Measurements from ENCODE around the gene SEC61A1. TPM values are rescaled to one million over a fixed set of nuclear protein-coding genes. Genes with fewer than 3 reads are reported as not detected.

The SEC61A1 gene
- polyA plus RNA-seq, 2 donors, result 52.6 to 80.1 TPM

- WGBS, 2 donors, result 77 to 93% methylated on average over 6 of the region's 6 CpGs
- Histone ChIP-seq H3K4me1 (ENCODE audit: control insufficient read depth in 2 of 2, insufficient read depth in 2 of 2, low read length in 1 of 2) (peaks cover 0 to 6% of the 10 kb centered on the region in 2 donors), H3K27me3 (ENCODE audit: control insufficient read depth in 1 of 2, insufficient read depth in 2 of 2, low read length in 2 of 2) (no peaks in the 10 kb centered on the region), H3K27ac (ENCODE audit: low read depth in 2 of 2, low read length in 1 of 2) (no peak overlapping the region), H3K4me3 (ENCODE audit: low read depth in 1 of 2, low read length in 2 of 2) (no peak overlapping the region), H3K36me3 (ENCODE audit: control insufficient read depth in 2 of 2, insufficient read depth in 2 of 2, low read length in 1 of 2) (peaks cover 30 to 37% of the 10 kb centered on the region in 2 donors), H3K9me3 (ENCODE audit: control insufficient read depth in 2 of 2, insufficient read depth in 1 of 2, low read depth in 1 of 2, low read length in 1 of 2) (no peaks in the 10 kb centered on the region)
These were observed 46.0 kb downstream of the SEC61A1 start for GRCh38 chr3:128098234-128098633.

- H3K27me3 ChIP-seq (ENCODE audit: control insufficient read depth in 1 of 2, insufficient read depth in 2 of 2, low read length in 2 of 2), result no peaks in the 10 kb centered on the region
- H3K27ac ChIP-seq (ENCODE audit: low read depth in 2 of 2, low read length in 1 of 2), result no peak overlapping the region
- H3K9me3 ChIP-seq (ENCODE audit: control insufficient read depth in 2 of 2, insufficient read depth in 1 of 2, low read depth in 1 of 2, low read length in 1 of 2), result no peaks in the 10 kb centered on the region
- H3K4me3 ChIP-seq (ENCODE audit: low read depth in 1 of 2, low read length in 2 of 2), result no peak overlapping the region
- H3K4me1 ChIP-seq (ENCODE audit: control insufficient read depth in 2 of 2, insufficient read depth in 2 of 2, low read length in 1 of 2), result peaks cover 0 to 4% of the 10 kb centered on the region in 2 donors
- peaks cover 28 to 30% of the 10 kb centered on the region in 2 donors for H3K36me3 ChIP-seq (ENCODE audit: control insufficient read depth in 2 of 2, insufficient read depth in 2 of 2, low read length in 1 of 2)
- WGBS, 2 donors, result 53 to 60% methylated on average over 3 of the region's 3 CpGs
These were observed 47.9 kb downstream of the SEC61A1 start for GRCh38 chr3:128100161-128100560.

GRCh38 chr3:128100638-128101037, 48.4 kb downstream of the SEC61A1 start:
- no peak overlapping the region for H3K27ac ChIP-seq (ENCODE audit: low read depth in 2 of 2, low read length in 1 of 2)
- no peaks in the 10 kb centered on the region for H3K9me3 ChIP-seq (ENCODE audit: control insufficient read depth in 2 of 2, insufficient read depth in 1 of 2, low read depth in 1 of 2, low read length in 1 of 2)
- H3K36me3 ChIP-seq (ENCODE audit: control insufficient read depth in 2 of 2, insufficient read depth in 2 of 2, low read length in 1 of 2), result peaks cover 28 to 30% of the 10 kb centered on the region in 2 donors
- H3K4me1 ChIP-seq (ENCODE audit: control insufficient read depth in 2 of 2, insufficient read depth in 2 of 2, low read length in 1 of 2), result no peaks in the 10 kb centered on the region
- H3K4me3 ChIP-seq (ENCODE audit: low read depth in 1 of 2, low read length in 2 of 2), result no peak overlapping the region
- H3K27me3 ChIP-seq (ENCODE audit: control insufficient read depth in 1 of 2, insufficient read depth in 2 of 2, low read length in 2 of 2), result no peaks in the 10 kb centered on the region
- WGBS, 2 donors, result 78 to 82% methylated on average over 2 of the region's 2 CpGs

GRCh38 chr3:128103136-128103676, 51.0 kb downstream of the SEC61A1 start:
- no peaks in the 10 kb centered on the region for H3K27me3 ChIP-seq (ENCODE audit: control insufficient read depth in 1 of 2, insufficient read depth in 2 of 2, low read length in 2 of 2)
- no peaks in the 10 kb centered on the region for H3K9me3 ChIP-seq (ENCODE audit: control insufficient read depth in 2 of 2, insufficient read depth in 1 of 2, low read depth in 1 of 2, low read length in 1 of 2)
- no peak overlapping the region for H3K27ac ChIP-seq (ENCODE audit: low read depth in 2 of 2, low read length in 1 of 2)
- peaks cover 15 to 18% of the 10 kb centered on the region in 2 donors for H3K36me3 ChIP-seq (ENCODE audit: control insufficient read depth in 2 of 2, insufficient read depth in 2 of 2, low read length in 1 of 2)
- no peak overlapping the region for H3K4me3 ChIP-seq (ENCODE audit: low read depth in 1 of 2, low read length in 2 of 2)
- 95% methylated on average over 5 of the region's 5 CpGs for WGBS, 2 donors
- no peaks in the 10 kb centered on the region for H3K4me1 ChIP-seq (ENCODE audit: control insufficient read depth in 2 of 2, insufficient read depth in 2 of 2, low read length in 1 of 2)

GRCh38 chr3:128107834-128108233, 55.6 kb downstream of the SEC61A1 start:
- Histone ChIP-seq H3K27ac (ENCODE audit: low read depth in 2 of 2, low read length in 1 of 2) (no peak overlapping the region), H3K36me3 (ENCODE audit: control insufficient read depth in 2 of 2, insufficient read depth in 2 of 2, low read length in 1 of 2) (peaks cover 0 to 4% of the 10 kb centered on the region in 2 donors), H3K27me3 (ENCODE audit: control insufficient read depth in 1 of 2, insufficient read depth in 2 of 2, low read length in 2 of 2) (no peaks in the 10 kb centered on the region), H3K4me1 (ENCODE audit: control insufficient read depth in 2 of 2, insufficient read depth in 2 of 2, low read length in 1 of 2) (no peaks in the 10 kb centered on the region), H3K4me3 (ENCODE audit: low read depth in 1 of 2, low read length in 2 of 2) (no peak overlapping the region), H3K9me3 (ENCODE audit: control insufficient read depth in 2 of 2, insufficient read depth in 1 of 2, low read depth in 1 of 2, low read length in 1 of 2) (no peaks in the 10 kb centered on the region)
- WGBS, 2 donors, result 83% methylated on average over 8 of the region's 8 CpGs

- H3K4me3 ChIP-seq (ENCODE audit: low read depth in 1 of 2, low read length in 2 of 2), result no peak overlapping the region
- H3K9me3 ChIP-seq (ENCODE audit: control insufficient read depth in 2 of 2, insufficient read depth in 1 of 2, low read depth in 1 of 2, low read length in 1 of 2), result no peaks in the 10 kb centered on the region
- H3K4me1 ChIP-seq (ENCODE audit: control insufficient read depth in 2 of 2, insufficient read depth in 2 of 2, low read length in 1 of 2), result no peaks in the 10 kb centered on the region
- 93 to 95% methylated on average over 5 of the region's 5 CpGs for WGBS, 2 donors
- peaks cover 0 to 8% of the 10 kb centered on the region in 2 donors for H3K36me3 ChIP-seq (ENCODE audit: control insufficient read depth in 2 of 2, insufficient read depth in 2 of 2, low read length in 1 of 2)
- no peaks in the 10 kb centered on the region for H3K27me3 ChIP-seq (ENCODE audit: control insufficient read depth in 1 of 2, insufficient read depth in 2 of 2, low read length in 2 of 2)
- H3K27ac ChIP-seq (ENCODE audit: low read depth in 2 of 2, low read length in 1 of 2), result no peak overlapping the region
These were observed 58.9 kb downstream of the SEC61A1 start for GRCh38 chr3:128111147-128111546.

GRCh38 chr3:128112357-128112968, 60.2 kb downstream of the SEC61A1 start:
- Histone ChIP-seq H3K9me3 (ENCODE audit: control insufficient read depth in 2 of 2, insufficient read depth in 1 of 2, low read depth in 1 of 2, low read length in 1 of 2) (no peaks in the 10 kb centered on the region), H3K27me3 (ENCODE audit: control insufficient read depth in 1 of 2, insufficient read depth in 2 of 2, low read length in 2 of 2) (no peaks in the 10 kb centered on the region), H3K4me1 (ENCODE audit: control insufficient read depth in 2 of 2, insufficient read depth in 2 of 2, low read length in 1 of 2) (no peaks in the 10 kb centered on the region), H3K27ac (ENCODE audit: low read depth in 2 of 2, low read length in 1 of 2) (no peak overlapping the region), H3K36me3 (ENCODE audit: control insufficient read depth in 2 of 2, insufficient read depth in 2 of 2, low read length in 1 of 2) (peaks cover 0 to 8% of the 10 kb centered on the region in 2 donors), H3K4me3 (ENCODE audit: low read depth in 1 of 2, low read length in 2 of 2) (no peak overlapping the region)
- WGBS, 2 donors, result 68 to 71% methylated on average over 7 of the region's 7 CpGs

- Histone ChIP-seq H3K4me3 (ENCODE audit: low read depth in 1 of 2, low read length in 2 of 2) (no peak overlapping the region), H3K27me3 (ENCODE audit: control insufficient read depth in 1 of 2, insufficient read depth in 2 of 2, low read length in 2 of 2) (no peaks in the 10 kb centered on the region), H3K27ac (ENCODE audit: low read depth in 2 of 2, low read length in 1 of 2) (no peak overlapping the region), H3K4me1 (ENCODE audit: control insufficient read depth in 2 of 2, insufficient read depth in 2 of 2, low read length in 1 of 2) (no peaks in the 10 kb centered on the region), H3K36me3 (ENCODE audit: control insufficient read depth in 2 of 2, insufficient read depth in 2 of 2, low read length in 1 of 2) (peaks cover 0 to 8% of the 10 kb centered on the region in 2 donors), H3K9me3 (ENCODE audit: control insufficient read depth in 2 of 2, insufficient read depth in 1 of 2, low read depth in 1 of 2, low read length in 1 of 2) (no peaks in the 10 kb centered on the region)
- WGBS, 2 donors, result 71 to 73% methylated on average over 9 of the region's 9 CpGs
These were observed 61.9 kb downstream of the SEC61A1 start for GRCh38 chr3:128113817-128114794.
